Mammary epithelial cell (primary cell): ENCODE measurements around the gene AGK.

Experiments used
- EZH2 ChIP-seq: IDR thresholded peaks from 2 replicates; pipeline ENCODE4 v1.6.1; 2012; ENCODE audit warnings: low read length, inconsistent platforms, borderline replicate concordance
- TF ChIP-seq, protein P1 (sequence below), 2 donors: IDR thresholded peaks in 1 of 2; conservative IDR thresholded peaks in 1 of 2; 2 replicates each; pipeline ENCODE4 v1.5.1; 2011 to 2012; ENCODE audit warnings: inconsistent platforms in 2 of 2, low read length in 2 of 2, mild to moderate bottlenecking in 2 of 2, control low read depth in 1 of 2, low read depth in 1 of 2; ENCODE audit not compliant: insufficient read depth in 1 of 2; ENCODE audit errors: extremely low read depth in 1 of 2

DNA sequence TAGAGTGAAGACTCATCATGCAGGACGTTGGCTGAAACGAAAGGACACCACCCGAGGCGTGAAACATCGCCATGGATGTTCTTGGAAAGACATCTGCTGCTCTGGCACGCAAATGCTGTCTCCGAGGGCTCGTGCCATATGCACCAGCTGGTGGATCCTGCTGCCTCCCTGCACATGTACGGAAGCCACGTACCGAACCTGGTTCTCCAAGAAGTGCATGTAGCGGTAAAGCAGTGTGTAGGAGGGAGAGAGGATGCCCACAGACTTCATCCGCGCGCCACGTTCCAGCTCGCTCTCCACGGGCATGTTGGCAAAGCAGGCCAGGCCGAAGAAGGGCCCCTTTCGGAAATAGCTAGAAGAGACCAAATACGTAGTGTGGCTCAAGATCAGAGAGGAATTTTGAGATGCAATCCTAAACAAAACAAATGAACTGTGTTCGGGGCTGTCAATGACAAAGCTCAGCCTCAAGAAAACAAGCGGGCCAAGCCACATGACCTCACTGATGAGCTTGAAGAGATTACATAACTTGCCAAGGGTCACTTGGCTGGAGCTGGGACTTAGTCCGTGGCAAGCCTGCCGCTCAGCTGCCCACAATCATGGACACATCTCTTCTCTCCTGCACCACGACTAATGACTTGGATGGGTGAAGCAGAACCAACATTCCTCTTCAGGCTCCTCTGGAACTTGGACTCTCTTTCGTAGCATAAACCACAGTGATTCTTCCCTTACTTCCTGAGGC is 134.2 kb downstream of the AGK start:
- TF ChIP-seq, protein P1, sequence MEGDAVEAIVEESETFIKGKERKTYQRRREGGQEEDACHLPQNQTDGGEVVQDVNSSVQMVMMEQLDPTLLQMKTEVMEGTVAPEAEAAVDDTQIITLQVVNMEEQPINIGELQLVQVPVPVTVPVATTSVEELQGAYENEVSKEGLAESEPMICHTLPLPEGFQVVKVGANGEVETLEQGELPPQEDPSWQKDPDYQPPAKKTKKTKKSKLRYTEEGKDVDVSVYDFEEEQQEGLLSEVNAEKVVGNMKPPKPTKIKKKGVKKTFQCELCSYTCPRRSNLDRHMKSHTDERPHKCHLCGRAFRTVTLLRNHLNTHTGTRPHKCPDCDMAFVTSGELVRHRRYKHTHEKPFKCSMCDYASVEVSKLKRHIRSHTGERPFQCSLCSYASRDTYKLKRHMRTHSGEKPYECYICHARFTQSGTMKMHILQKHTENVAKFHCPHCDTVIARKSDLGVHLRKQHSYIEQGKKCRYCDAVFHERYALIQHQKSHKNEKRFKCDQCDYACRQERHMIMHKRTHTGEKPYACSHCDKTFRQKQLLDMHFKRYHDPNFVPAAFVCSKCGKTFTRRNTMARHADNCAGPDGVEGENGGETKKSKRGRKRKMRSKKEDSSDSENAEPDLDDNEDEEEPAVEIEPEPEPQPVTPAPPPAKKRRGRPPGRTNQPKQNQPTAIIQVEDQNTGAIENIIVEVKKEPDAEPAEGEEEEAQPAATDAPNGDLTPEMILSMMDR (conservative IDR thresholded peaks at IDR 0.05 in 1 of 2, IDR thresholded peaks at IDR 0.05 in 1 of 2; ENCODE audit: extremely low read depth in 1 of 2, insufficient read depth in 1 of 2, low read depth in 1 of 2, low read length in 2 of 2), result no peak
- TF ChIP-seq EZH2, result no peak
